ENCODE data around the gene GABPB2. TPM values are rescaled to one million over a fixed set of nuclear protein-coding genes. Genes with fewer than 3 reads are reported as not detected.

Gene GABPB2
- total and polyA plus RNA-seq, 2 experiments from 2014 or later = 1.1 to 2.6 TPM

DNA sequence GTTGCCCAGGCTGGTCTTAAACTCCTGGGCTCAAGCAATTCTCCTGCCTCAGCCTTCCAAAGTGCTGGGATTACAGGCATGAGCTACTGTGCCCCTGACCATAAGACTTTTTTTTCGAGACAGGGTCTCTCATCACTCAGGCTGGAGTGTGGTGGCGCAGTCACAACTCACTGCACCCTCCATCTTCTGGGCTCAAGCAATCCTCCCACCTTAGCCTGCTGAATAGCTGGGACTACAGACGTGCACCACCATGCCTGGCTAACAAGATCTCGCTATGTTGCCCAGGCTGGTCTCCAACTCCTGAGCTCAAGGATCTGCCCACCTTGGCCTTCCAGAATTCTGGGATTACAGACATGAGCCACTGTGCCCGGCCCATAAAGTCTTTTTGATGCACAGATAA is 21.1 kb upstream of the GABPB2 start (continued):
- TF ChIP-seq, protein P1, sequence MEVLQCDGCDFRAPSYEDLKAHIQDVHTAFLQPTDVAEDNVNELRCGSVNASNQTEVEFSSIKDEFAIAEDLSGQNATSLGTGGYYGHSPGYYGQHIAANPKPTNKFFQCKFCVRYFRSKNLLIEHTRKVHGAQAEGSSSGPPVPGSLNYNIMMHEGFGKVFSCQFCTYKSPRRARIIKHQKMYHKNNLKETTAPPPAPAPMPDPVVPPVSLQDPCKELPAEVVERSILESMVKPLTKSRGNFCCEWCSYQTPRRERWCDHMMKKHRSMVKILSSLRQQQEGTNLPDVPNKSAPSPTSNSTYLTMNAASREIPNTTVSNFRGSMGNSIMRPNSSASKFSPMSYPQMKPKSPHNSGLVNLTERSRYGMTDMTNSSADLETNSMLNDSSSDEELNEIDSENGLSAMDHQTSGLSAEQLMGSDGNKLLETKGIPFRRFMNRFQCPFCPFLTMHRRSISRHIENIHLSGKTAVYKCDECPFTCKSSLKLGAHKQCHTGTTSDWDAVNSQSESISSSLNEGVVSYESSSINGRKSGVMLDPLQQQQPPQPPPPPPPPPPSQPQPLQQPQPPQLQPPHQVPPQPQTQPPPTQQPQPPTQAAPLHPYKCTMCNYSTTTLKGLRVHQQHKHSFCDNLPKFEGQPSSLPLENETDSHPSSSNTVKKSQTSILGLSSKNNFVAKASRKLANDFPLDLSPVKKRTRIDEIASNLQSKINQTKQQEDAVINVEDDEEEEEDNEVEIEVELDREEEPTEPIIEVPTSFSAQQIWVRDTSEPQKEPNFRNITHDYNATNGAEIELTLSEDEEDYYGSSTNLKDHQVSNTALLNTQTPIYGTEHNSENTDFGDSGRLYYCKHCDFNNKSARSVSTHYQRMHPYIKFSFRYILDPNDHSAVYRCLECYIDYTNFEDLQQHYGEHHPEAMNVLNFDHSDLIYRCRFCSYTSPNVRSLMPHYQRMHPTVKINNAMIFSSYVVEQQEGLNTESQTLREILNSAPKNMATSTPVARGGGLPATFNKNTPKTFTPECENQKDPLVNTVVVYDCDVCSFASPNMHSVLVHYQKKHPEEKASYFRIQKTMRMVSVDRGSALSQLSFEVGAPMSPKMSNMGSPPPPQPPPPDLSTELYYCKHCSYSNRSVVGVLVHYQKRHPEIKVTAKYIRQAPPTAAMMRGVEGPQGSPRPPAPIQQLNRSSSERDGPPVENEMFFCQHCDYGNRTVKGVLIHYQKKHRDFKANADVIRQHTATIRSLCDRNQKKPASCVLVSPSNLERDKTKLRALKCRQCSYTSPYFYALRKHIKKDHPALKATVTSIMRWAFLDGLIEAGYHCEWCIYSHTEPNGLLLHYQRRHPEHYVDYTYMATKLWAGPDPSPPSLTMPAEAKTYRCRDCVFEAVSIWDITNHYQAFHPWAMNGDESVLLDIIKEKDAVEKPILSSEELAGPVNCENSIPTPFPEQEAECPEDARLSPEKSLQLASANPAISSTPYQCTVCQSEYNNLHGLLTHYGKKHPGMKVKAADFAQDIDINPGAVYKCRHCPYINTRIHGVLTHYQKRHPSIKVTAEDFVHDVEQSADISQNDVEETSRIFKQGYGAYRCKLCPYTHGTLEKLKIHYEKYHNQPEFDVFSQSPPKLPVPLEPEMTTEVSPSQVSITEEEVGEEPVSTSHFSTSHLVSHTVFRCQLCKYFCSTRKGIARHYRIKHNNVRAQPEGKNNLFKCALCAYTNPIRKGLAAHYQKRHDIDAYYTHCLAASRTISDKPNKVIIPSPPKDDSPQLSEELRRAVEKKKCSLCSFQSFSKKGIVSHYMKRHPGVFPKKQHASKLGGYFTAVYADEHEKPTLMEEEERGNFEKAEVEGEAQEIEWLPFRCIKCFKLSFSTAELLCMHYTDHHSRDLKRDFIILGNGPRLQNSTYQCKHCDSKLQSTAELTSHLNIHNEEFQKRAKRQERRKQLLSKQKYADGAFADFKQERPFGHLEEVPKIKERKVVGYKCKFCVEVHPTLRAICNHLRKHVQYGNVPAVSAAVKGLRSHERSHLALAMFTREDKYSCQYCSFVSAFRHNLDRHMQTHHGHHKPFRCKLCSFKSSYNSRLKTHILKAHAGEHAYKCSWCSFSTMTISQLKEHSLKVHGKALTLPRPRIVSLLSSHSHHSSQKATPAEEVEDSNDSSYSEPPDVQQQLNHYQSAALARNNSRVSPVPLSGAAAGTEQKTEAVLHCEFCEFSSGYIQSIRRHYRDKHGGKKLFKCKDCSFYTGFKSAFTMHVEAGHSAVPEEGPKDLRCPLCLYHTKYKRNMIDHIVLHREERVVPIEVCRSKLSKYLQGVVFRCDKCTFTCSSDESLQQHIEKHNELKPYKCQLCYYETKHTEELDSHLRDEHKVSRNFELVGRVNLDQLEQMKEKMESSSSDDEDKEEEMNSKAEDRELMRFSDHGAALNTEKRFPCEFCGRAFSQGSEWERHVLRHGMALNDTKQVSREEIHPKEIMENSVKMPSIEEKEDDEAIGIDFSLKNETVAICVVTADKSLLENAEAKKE (CRISPR knock-in tag; IDR thresholded peaks at IDR 0.05) = no peak
- no peak for TF ChIP-seq JUNB (IDR thresholded peaks at IDR 0.05; ENCODE audit: unreplicated experiment)
- no peak for TF ChIP-seq STAT1 (IDR thresholded peaks at IDR 0.05; ENCODE audit: unreplicated experiment)
- no peak for TF ChIP-seq NANOG (IDR thresholded peaks at IDR 0.05; ENCODE audit: borderline replicate concordance)
- TF ChIP-seq, protein P2, sequence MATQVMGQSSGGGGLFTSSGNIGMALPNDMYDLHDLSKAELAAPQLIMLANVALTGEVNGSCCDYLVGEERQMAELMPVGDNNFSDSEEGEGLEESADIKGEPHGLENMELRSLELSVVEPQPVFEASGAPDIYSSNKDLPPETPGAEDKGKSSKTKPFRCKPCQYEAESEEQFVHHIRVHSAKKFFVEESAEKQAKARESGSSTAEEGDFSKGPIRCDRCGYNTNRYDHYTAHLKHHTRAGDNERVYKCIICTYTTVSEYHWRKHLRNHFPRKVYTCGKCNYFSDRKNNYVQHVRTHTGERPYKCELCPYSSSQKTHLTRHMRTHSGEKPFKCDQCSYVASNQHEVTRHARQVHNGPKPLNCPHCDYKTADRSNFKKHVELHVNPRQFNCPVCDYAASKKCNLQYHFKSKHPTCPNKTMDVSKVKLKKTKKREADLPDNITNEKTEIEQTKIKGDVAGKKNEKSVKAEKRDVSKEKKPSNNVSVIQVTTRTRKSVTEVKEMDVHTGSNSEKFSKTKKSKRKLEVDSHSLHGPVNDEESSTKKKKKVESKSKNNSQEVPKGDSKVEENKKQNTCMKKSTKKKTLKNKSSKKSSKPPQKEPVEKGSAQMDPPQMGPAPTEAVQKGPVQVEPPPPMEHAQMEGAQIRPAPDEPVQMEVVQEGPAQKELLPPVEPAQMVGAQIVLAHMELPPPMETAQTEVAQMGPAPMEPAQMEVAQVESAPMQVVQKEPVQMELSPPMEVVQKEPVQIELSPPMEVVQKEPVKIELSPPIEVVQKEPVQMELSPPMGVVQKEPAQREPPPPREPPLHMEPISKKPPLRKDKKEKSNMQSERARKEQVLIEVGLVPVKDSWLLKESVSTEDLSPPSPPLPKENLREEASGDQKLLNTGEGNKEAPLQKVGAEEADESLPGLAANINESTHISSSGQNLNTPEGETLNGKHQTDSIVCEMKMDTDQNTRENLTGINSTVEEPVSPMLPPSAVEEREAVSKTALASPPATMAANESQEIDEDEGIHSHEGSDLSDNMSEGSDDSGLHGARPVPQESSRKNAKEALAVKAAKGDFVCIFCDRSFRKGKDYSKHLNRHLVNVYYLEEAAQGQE (IDR thresholded peaks at IDR 0.05; ENCODE audit: unreplicated experiment) = no peak

Measured in GM23338 (cell line).